Endothelial cell of umbilical vein (primary cell): ENCODE results near the gene CIPC. TPM values are rescaled to one million over a fixed set of nuclear protein-coding genes. Genes with fewer than 3 reads are reported as not detected.

Source experiments
- BruUV-seq: library from RNA; stranded (reverse); fragments of 400-500 nt; replicated peaks from 2 replicates; lab custom pipeline; 2021; lab: Mats Ljungman, UMichigan
- CTCF ChIA-PET: fragments of 300-600, 350-600 bp; sonication (Branson Sonifier 250); formaldehyde crosslinking; loops from one replicate; lab custom pipeline; 2021; ENCODE audit warnings: antibody characterized with exemption, inconsistent platforms; lab: Charles Lee
- POLR2A ChIA-PET: fragments of 300-600, 350-600 bp; sonication (Branson Sonifier 250); formaldehyde crosslinking; loops from one replicate; lab custom pipeline; 2021; ENCODE audit warnings: antibody characterized with exemption, inconsistent platforms; lab: Charles Lee
- DNase-seq: peaks from one replicate; pipeline ENCODE4 v3.0.0-alpha.2; 2011; ENCODE audit warnings: low read depth, low spot score
- FAIRE-seq: peaks from 2 replicates; lab custom pipeline; 2011; peaks lifted over from hg19 to GRCh38; lab: Jason Lieb, UNC
- H2AFZ ChIP-seq: 2 replicates; pipeline ENCODE4 v1.6.0; 2012; ENCODE audit warnings: low read depth, low read length, control low read depth, inconsistent platforms
- H3K27ac ChIP-seq: 2 replicates; pipeline ENCODE4 v1.5.1; 2011; ENCODE audit warnings: low read depth, mild to moderate bottlenecking, control low read depth, low read length, moderate library complexity; ENCODE audit not compliant: insufficient read depth
- H3K27me3 ChIP-seq, 2 experiments: 2 replicates each; pipeline versions ENCODE4 v1.6.0 to v1.6.1; 2011; ENCODE audit warnings: low read length in 2 of 2, mixed read lengths in 1 of 2; ENCODE audit not compliant: control insufficient read depth in 2 of 2, insufficient read depth in 2 of 2
- H3K36me3 ChIP-seq, 2 experiments: 2 replicates in 1 of 2; 3 replicates in 1 of 2; pipeline ENCODE4 v1.5.1; 2011; ENCODE audit warnings: low read length in 2 of 2, mild to moderate bottlenecking in 1 of 2, moderate library complexity in 1 of 2; ENCODE audit not compliant: control insufficient read depth in 2 of 2, insufficient read depth in 2 of 2; ENCODE audit errors: extremely low read depth in 1 of 2
- H3K4me1 ChIP-seq: 3 replicates; pipeline ENCODE4 v1.5.1; 2011; ENCODE audit warnings: mild to moderate bottlenecking, low read length; ENCODE audit not compliant: control insufficient read depth, insufficient read depth; ENCODE audit errors: extremely low read depth
- H3K4me2 ChIP-seq: 2 replicates; pipeline ENCODE4 v1.6.1; 2011; ENCODE audit warnings: low read length, control low read depth, mixed read lengths; ENCODE audit not compliant: insufficient read depth
- H3K4me3 ChIP-seq, 3 experiments: fragments of 200-600 bp in 1 of 3; sonication (generic), shearing (Covaris generic) in 1 of 3; replicated peaks in 1 of 3; 2 replicates each; pipeline ENCODE4 v1.5.1; 2011 to 2016; ENCODE audit warnings: control low read depth in 3 of 3, low read length in 3 of 3, mild to moderate bottlenecking in 2 of 3, inconsistent platforms in 1 of 3, low read depth in 1 of 3, moderate library complexity in 1 of 3; ENCODE audit not compliant: insufficient read depth in 1 of 3
- H3K79me2 ChIP-seq: 2 replicates; pipeline ENCODE4 v1.6.0; 2012; ENCODE audit warnings: low read length, inconsistent platforms; ENCODE audit not compliant: control insufficient read depth, insufficient read depth
- H3K9ac ChIP-seq: replicated peaks from 2 replicates; pipeline ENCODE3; 2011; ENCODE audit warnings: low read length, control low read depth; ENCODE audit not compliant: insufficient read depth; ENCODE audit errors: extremely low read depth
- H3K9me1 ChIP-seq: replicated peaks from 3 replicates; pipeline ENCODE4 v1.6.0; 2011; ENCODE audit warnings: mild to moderate bottlenecking, low read length; ENCODE audit not compliant: control insufficient read depth, insufficient read depth; ENCODE audit errors: extremely low read depth
- H3K9me3 ChIP-seq: replicated peaks from 2 replicates; pipeline ENCODE4 v1.5.1; 2012; ENCODE audit warnings: low read length, inconsistent platforms; ENCODE audit not compliant: control insufficient read depth, insufficient read depth
- H4K20me1 ChIP-seq: replicated peaks from 2 replicates; pipeline ENCODE3; 2011; ENCODE audit warnings: mild to moderate bottlenecking, low read length; ENCODE audit not compliant: control insufficient read depth, insufficient read depth; ENCODE audit errors: extremely low read depth
- EZH2 ChIP-seq: IDR thresholded peaks from 2 replicates; pipeline ENCODE4 v1.6.1; 2012; ENCODE audit warnings: borderline replicate concordance, low read depth, mild to moderate bottlenecking, moderate library complexity, low read length, inconsistent platforms; ENCODE audit not compliant: severe bottlenecking
- FOS ChIP-seq: IDR thresholded peaks from 2 replicates; pipeline ENCODE4 v1.6.1; 2011; ENCODE audit warnings: mild to moderate bottlenecking, low read length, moderate library complexity, borderline replicate concordance; ENCODE audit not compliant: insufficient read depth
- GATA2 ChIP-seq: IDR thresholded peaks from 2 replicates; pipeline ENCODE4 v1.7.0; 2011; ENCODE audit warnings: low read depth, mild to moderate bottlenecking, moderate library complexity, mixed read lengths, low read length; ENCODE audit not compliant: insufficient read length, insufficient read depth
- JUN ChIP-seq: IDR thresholded peaks from 2 replicates; pipeline ENCODE4 v1.6.1; 2011; ENCODE audit warnings: borderline replicate concordance, low read depth; ENCODE audit not compliant: insufficient read length, insufficient read depth
- MAX ChIP-seq: IDR thresholded peaks from 2 replicates; pipeline ENCODE4 v1.6.1; 2011; ENCODE audit not compliant: insufficient read depth, insufficient read length
- MYC ChIP-seq: IDR thresholded peaks from one replicate; pipeline ENCODE4 v1.6.1; 2011; ENCODE audit warnings: mild to moderate bottlenecking, low read depth, low read length
- POLR2A ChIP-seq: IDR thresholded peaks from 2 replicates; pipeline ENCODE4 v1.6.1; 2012; ENCODE audit warnings: low read depth, mild to moderate bottlenecking, control low read depth, low read length
- POLR2AphosphoS5 ChIP-seq: IDR thresholded peaks from 2 replicates; pipeline ENCODE4 v1.6.1; 2012; ENCODE audit warnings: low read depth, mild to moderate bottlenecking, control low read depth, low read length, moderate library complexity; ENCODE audit not compliant: insufficient read depth
- dilution Hi-C: fragments of 300-500 bp; cut with MboI; formaldehyde crosslinking; loops from one replicate; pipeline ENCODE4 v1.15.0; 2019; ENCODE audit warnings: low sequenced_read_pairs; ENCODE audit not compliant: extremely low pct_ligation_motif_present
- intact Hi-C: fragments of 100-400 bp; cut with micrococcal nuclease; formaldehyde crosslinking; loops from one replicate; pipeline ENCODE4 v1.10.0; 2022
- polyA plus RNA-seq, 4 experiments: library from polyadenylated mRNA; depleted of rRNA in 3 of 4; stranded (reverse) in 3 of 4; unstranded in 1 of 4; fragments of >200 nt; gene quantifications; 2 replicates each; pipeline versions ENCODE4 v1.2.1 to v1.2.3, GENCODE V29; 2011 to 2012; ENCODE audit warnings: missing spikeins in 1 of 4
- total RNA-seq: library from RNA; stranded (reverse); gene quantifications from 2 replicates; pipeline ENCODE4 v1.2.3, GENCODE V29; 2021
- TF ChIP-seq, protein P1 (sequence below), 2 donors: IDR thresholded peaks; 1 replicate in 1 of 2; 2 replicates in 1 of 2; pipeline ENCODE4 v1.5.1; 2011; ENCODE audit warnings: low read length in 2 of 2, mild to moderate bottlenecking in 2 of 2, moderate library complexity in 2 of 2, control low read depth in 1 of 2, inconsistent platforms in 1 of 2, low read depth in 1 of 2; ENCODE audit not compliant: insufficient read depth in 1 of 2; ENCODE audit errors: extremely low read depth in 1 of 2

Gene CIPC
- total and polyA plus RNA-seq, 2 donors (not counting 3 experiments of a cell fraction or from before 2014, with no cell fraction given): 8.8 to 17.4 TPM

DNA sequence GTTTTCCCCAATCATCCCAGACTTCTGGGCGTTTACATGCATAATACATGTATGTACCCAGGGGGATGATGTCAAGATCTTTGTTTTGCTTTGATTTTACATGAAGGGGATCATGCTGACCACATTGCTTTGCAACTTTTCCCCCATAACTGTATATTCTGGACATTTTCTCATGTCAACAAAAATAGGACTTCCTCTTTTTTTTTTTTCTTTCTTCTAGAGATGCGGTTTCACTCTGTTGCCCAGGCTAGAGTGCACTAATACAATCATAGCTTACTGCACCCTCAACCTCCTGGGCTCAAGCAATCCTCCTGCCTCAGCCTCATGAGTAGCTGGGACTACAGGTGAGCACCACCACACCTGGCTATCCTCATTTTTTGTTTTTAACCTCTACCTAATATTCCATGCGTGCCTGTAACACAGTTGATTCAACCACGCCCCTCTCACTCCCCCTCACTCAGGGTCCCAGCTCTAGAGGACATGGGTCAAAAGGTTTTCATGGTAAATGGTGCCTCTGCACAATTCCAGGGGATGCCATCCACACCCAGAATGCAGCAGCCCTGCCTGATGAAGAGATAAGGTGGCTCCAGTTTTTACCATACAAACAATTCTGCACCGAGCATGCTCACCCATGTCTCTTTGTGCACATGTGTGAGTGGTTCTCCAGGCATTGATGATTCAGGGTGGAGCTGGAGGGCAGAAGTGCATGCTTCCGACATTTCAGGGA, 32.0 kb upstream of the CIPC start:
- Histone ChIP-seq H3K79me2 (no peaks in the 10 kb centered on the region), H3K27ac (no peak overlapping the region), H3K9me1 (no peaks in the 10 kb centered on the region), H3K4me1 (no peaks in the 10 kb centered on the region), H4K20me1 (no peaks in the 10 kb centered on the region), H2AFZ (no peak overlapping the region), H3K36me3 (no peaks in the 10 kb centered on the region), H3K27me3 (peaks cover 0 to 2% of the 10 kb centered on the region in 2 experiments), H3K4me2 (no peak overlapping the region), H3K9ac (no peak overlapping the region), H3K4me3 (no peak overlapping the region), H3K9me3 (no peaks in the 10 kb centered on the region)
- FAIRE-seq (no peak), DNase-seq (no peak)
- dilution Hi-C loops: no loop called here
- no TSS peak for BruUV-seq
- POLR2A ChIA-PET: no interaction called here
- TF ChIP-seq POLR2A (no peak), JUN (no peak), MYC (no peak), EZH2 (no peak), GATA2 (no peak), FOS (no peak), MAX (no peak), POLR2AphosphoS5 (no peak)
- TF ChIP-seq, protein P1, sequence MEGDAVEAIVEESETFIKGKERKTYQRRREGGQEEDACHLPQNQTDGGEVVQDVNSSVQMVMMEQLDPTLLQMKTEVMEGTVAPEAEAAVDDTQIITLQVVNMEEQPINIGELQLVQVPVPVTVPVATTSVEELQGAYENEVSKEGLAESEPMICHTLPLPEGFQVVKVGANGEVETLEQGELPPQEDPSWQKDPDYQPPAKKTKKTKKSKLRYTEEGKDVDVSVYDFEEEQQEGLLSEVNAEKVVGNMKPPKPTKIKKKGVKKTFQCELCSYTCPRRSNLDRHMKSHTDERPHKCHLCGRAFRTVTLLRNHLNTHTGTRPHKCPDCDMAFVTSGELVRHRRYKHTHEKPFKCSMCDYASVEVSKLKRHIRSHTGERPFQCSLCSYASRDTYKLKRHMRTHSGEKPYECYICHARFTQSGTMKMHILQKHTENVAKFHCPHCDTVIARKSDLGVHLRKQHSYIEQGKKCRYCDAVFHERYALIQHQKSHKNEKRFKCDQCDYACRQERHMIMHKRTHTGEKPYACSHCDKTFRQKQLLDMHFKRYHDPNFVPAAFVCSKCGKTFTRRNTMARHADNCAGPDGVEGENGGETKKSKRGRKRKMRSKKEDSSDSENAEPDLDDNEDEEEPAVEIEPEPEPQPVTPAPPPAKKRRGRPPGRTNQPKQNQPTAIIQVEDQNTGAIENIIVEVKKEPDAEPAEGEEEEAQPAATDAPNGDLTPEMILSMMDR (IDR thresholded peaks at IDR 0.05; ENCODE audit: extremely low read depth in 1 of 2, insufficient read depth in 1 of 2, low read depth in 1 of 2, low read length in 2 of 2): no peak
- intact Hi-C loops: no loop called here
- CTCF ChIA-PET: interaction anchor here (1.2 to 11.8 kb wide), 7 partner anchors 33 to 192 kb away, joined by 3 to 450 read pairs (median 5); partner anchors contain the start of gene IRF2BPL
